ENCODE measurements around the gene TRPC4AP.

DNA sequence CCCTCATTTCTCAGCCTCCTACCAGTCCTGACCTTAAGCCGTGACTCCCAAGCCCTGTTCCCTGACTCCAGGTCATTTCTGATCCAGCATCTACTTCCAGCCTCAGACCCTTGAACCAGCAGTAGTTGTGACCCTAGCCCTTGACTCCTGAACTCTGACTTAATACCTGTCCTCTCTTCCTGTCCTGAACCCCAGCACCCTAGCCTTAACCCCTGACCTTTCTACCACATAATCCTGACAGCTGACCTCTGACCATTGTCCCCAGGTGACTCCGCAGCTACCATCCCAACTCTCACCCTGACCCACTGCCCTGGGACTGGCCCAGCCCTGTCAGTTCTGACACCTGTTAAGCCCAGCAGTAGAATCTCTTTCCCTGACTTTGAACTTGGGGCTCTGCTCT is 94.8 kb downstream of the TRPC4AP start:
- TF ChIP-seq, protein P1, sequence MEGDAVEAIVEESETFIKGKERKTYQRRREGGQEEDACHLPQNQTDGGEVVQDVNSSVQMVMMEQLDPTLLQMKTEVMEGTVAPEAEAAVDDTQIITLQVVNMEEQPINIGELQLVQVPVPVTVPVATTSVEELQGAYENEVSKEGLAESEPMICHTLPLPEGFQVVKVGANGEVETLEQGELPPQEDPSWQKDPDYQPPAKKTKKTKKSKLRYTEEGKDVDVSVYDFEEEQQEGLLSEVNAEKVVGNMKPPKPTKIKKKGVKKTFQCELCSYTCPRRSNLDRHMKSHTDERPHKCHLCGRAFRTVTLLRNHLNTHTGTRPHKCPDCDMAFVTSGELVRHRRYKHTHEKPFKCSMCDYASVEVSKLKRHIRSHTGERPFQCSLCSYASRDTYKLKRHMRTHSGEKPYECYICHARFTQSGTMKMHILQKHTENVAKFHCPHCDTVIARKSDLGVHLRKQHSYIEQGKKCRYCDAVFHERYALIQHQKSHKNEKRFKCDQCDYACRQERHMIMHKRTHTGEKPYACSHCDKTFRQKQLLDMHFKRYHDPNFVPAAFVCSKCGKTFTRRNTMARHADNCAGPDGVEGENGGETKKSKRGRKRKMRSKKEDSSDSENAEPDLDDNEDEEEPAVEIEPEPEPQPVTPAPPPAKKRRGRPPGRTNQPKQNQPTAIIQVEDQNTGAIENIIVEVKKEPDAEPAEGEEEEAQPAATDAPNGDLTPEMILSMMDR (IDR thresholded peaks at IDR 0.05) = no peak
- TF ChIP-seq POLR2A (IDR thresholded peaks at IDR 0.05) = no peak
